ENCODE results near the gene DLG2. TPM values are rescaled to one million over a fixed set of nuclear protein-coding genes. Genes with fewer than 3 reads are reported as not detected.

DLG2 gene
- total and polyA plus RNA-seq, 2 donors (not counting 3 experiments of a cell fraction or from before 2014, with no cell fraction given), result 0.15 to 1.1 TPM

GRCh38 chr11:84103096-84103495 lies 1524.0 kb downstream of the DLG2 start:
- dilution Hi-C loops (cut with MboI; ENCODE audit: extremely low pct_ligation_motif_present, low sequenced_read_pairs), result no loop called here
- TF ChIP-seq FOS (IDR thresholded peaks at IDR 0.05; ENCODE audit: borderline replicate concordance, insufficient read depth, low read length), result no peak
- no peak for TF ChIP-seq MAX (IDR thresholded peaks at IDR 0.05; ENCODE audit: insufficient read depth, insufficient read length)
- no peak for TF ChIP-seq CTCF (IDR thresholded peaks at IDR 0.05; ENCODE audit: extremely low read depth in 1 of 2, insufficient read depth in 1 of 2, low read depth in 1 of 2, low read length in 2 of 2)
- ChIA-PET CTCF (no interaction called here), POLR2A (no interaction called here)
- DNase-seq (ENCODE audit: low read depth, low spot score) (no peak), FAIRE-seq (no peak)
- Histone ChIP-seq H3K9ac (replicated peaks; ENCODE audit: extremely low read depth, insufficient read depth, low read length) (no peak overlapping the region), H2AFZ (ENCODE audit: low read depth, low read length) (no peak overlapping the region), H4K20me1 (replicated peaks; ENCODE audit: control insufficient read depth, extremely low read depth, insufficient read depth, low read length) (no peaks in the 10 kb centered on the region), H3K36me3 (ENCODE audit: control insufficient read depth in 2 of 2, extremely low read depth in 1 of 2, insufficient read depth in 2 of 2, low read length in 2 of 2) (no peaks in the 10 kb centered on the region), H3K27me3 (ENCODE audit: control insufficient read depth in 2 of 2, insufficient read depth in 2 of 2, low read length in 2 of 2) (no peaks in the 10 kb centered on the region), H3K27ac (ENCODE audit: insufficient read depth, low read depth, low read length) (no peak overlapping the region), H3K4me1 (ENCODE audit: control insufficient read depth, extremely low read depth, insufficient read depth, low read length) (no peaks in the 10 kb centered on the region), H3K4me3 (replicated peaks in 1 of 3; ENCODE audit: insufficient read depth in 1 of 3, low read depth in 1 of 3, low read length in 3 of 3) (no peak overlapping the region), H3K4me2 (ENCODE audit: insufficient read depth, low read length) (no peak overlapping the region), H3K9me3 (replicated peaks; ENCODE audit: control insufficient read depth, insufficient read depth, low read length) (peaks cover 5% of the 10 kb centered on the region), H3K79me2 (ENCODE audit: control insufficient read depth, insufficient read depth, low read length) (no peaks in the 10 kb centered on the region), H3K9me1 (replicated peaks; ENCODE audit: control insufficient read depth, extremely low read depth, insufficient read depth, low read length) (no peaks in the 10 kb centered on the region)
- BruUV-seq (replicated peaks), result no TSS peak
- intact Hi-C loops (cut with micrococcal nuclease), result no loop called here

GRCh38 chr11:84097186-84097585 lies 1530.0 kb downstream of the DLG2 start:
- Histone ChIP-seq H4K20me1 (replicated peaks; ENCODE audit: control insufficient read depth, extremely low read depth, insufficient read depth, low read length) (no peaks in the 10 kb centered on the region), H3K27ac (ENCODE audit: insufficient read depth, low read depth, low read length) (no peak overlapping the region), H3K4me3 (replicated peaks in 1 of 3; ENCODE audit: insufficient read depth in 1 of 3, low read depth in 1 of 3, low read length in 3 of 3) (no peak overlapping the region), H2AFZ (ENCODE audit: low read depth, low read length) (no peak overlapping the region), H3K4me1 (ENCODE audit: control insufficient read depth, extremely low read depth, insufficient read depth, low read length) (no peaks in the 10 kb centered on the region), H3K9ac (replicated peaks; ENCODE audit: extremely low read depth, insufficient read depth, low read length) (no peak overlapping the region), H3K27me3 (ENCODE audit: control insufficient read depth in 2 of 2, insufficient read depth in 2 of 2, low read length in 2 of 2) (no peaks in the 10 kb centered on the region), H3K79me2 (ENCODE audit: control insufficient read depth, insufficient read depth, low read length) (no peaks in the 10 kb centered on the region), H3K36me3 (ENCODE audit: control insufficient read depth in 2 of 2, extremely low read depth in 1 of 2, insufficient read depth in 2 of 2, low read length in 2 of 2) (no peaks in the 10 kb centered on the region), H3K9me3 (replicated peaks; ENCODE audit: control insufficient read depth, insufficient read depth, low read length) (peaks cover 5% of the 10 kb centered on the region), H3K4me2 (ENCODE audit: insufficient read depth, low read length) (no peak overlapping the region), H3K9me1 (replicated peaks; ENCODE audit: control insufficient read depth, extremely low read depth, insufficient read depth, low read length) (no peaks in the 10 kb centered on the region)
- FAIRE-seq, result no peak
- TF ChIP-seq POLR2A (IDR thresholded peaks at IDR 0.05; ENCODE audit: low read depth, low read length), result no peak
- TF ChIP-seq MYC (IDR thresholded peaks at IDR 0.05; ENCODE audit: low read depth, low read length), result no peak
- TF ChIP-seq CTCF (IDR thresholded peaks at IDR 0.05; ENCODE audit: extremely low read depth in 1 of 2, insufficient read depth in 1 of 2, low read depth in 1 of 2, low read length in 2 of 2), result no peak
- TF ChIP-seq EZH2 (IDR thresholded peaks at IDR 0.05; ENCODE audit: borderline replicate concordance, low read depth, low read length, severe bottlenecking), result no peak
- TF ChIP-seq JUN (IDR thresholded peaks at IDR 0.05; ENCODE audit: borderline replicate concordance, insufficient read depth, insufficient read length, low read depth), result no peak
- CTCF ChIA-PET, result no interaction called here
- POLR2A ChIA-PET, result no interaction called here
- dilution Hi-C loops (cut with MboI; ENCODE audit: extremely low pct_ligation_motif_present, low sequenced_read_pairs), result no loop called here
- BruUV-seq (replicated peaks), result no TSS peak
- DNase-seq (ENCODE audit: low read depth, low spot score), result no peak
- intact Hi-C loops (cut with micrococcal nuclease), result no loop called here
